NCI-H1694 (cell line): ENCODE measurements around the gene TTC28.

Source experiments
- DNase-seq: peaks from one replicate; lab custom pipeline; 2025; lab: John Stamatoyannopoulos, UW

Gene TTC28

GRCh38 chr22:27986459-27986858, 693.2 kb downstream of the TTC28 start:
- DNase-seq: no peak

GRCh38 chr22:27985323-27986275, 694.0 kb downstream of the TTC28 start:
- DNase-seq: no peak

- DNase-seq: no peak
Measured at GRCh38 chr22:27984723-27985122, 694.9 kb downstream of the TTC28 start.

GRCh38 chr22:27984001-27984695, 695.5 kb downstream of the TTC28 start:
- no peak for DNase-seq

GRCh38 chr22:27983361-27983791, 696.3 kb downstream of the TTC28 start:
- no peak for DNase-seq

- DNase-seq: no peak
Measured at GRCh38 chr22:27982630-27983180, 696.9 kb downstream of the TTC28 start.

- no peak for DNase-seq
Measured at GRCh38 chr22:27982106-27982505, 697.5 kb downstream of the TTC28 start.

- DNase-seq: no peak
Measured at GRCh38 chr22:27980424-27981148, 699.1 kb downstream of the TTC28 start.

- DNase-seq: no peak
Measured at GRCh38 chr22:27978802-27979201, 700.8 kb downstream of the TTC28 start.

GRCh38 chr22:27978317-27978716, 701.3 kb downstream of the TTC28 start:
- DNase-seq: no peak

GRCh38 chr22:27976586-27976985, 703.1 kb downstream of the TTC28 start:
- DNase-seq: no peak

- DNase-seq: no peak
Measured at GRCh38 chr22:27975381-27976013, 704.1 kb downstream of the TTC28 start.

- DNase-seq: no peak
Measured at GRCh38 chr22:27973846-27974245, 705.8 kb downstream of the TTC28 start.

GRCh38 chr22:27972732-27973698, 706.6 kb downstream of the TTC28 start:
- no peak for DNase-seq

- no peak for DNase-seq
Measured at GRCh38 chr22:27971926-27972325, 707.7 kb downstream of the TTC28 start.

- no peak for DNase-seq
Measured at GRCh38 chr22:27970596-27971220, 708.9 kb downstream of the TTC28 start.

- peak; percentile 7 for DNase-seq
Measured at GRCh38 chr22:27966168-27967064, 713.2 kb downstream of the TTC28 start.

- DNase-seq: no peak
Measured at GRCh38 chr22:27962268-27963044, 717.2 kb downstream of the TTC28 start.
